ENCODE data around the gene ADAMTSL5.
"Not testable (repeated sequence)": the region's sequence is repeated elsewhere in the genome, so short reads cannot be mapped to it uniquely, and the experiment has no call there.

Gene ADAMTSL5

DNA sequence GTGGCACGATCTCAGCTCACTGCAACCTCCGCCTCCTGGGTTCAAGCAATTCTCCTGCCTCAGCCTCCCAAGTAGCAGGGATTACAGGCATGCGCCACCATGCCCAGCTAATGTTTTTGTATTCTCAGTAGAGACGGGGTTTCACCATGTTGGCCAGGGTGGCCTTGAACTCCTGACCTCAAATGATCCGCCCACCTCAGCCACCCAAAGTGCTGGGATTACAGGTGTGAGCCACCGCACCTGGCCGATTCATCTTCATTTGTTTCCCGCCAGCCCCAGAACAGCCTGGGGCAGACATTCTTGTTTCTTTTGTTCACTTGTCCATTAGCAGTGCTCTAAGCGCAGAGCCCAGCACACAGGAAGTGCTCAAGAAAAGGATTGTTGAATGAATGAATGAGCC, 35.8 kb downstream of the ADAMTSL5 start:
- DNase-seq: not testable (repeated sequence)

DNA sequence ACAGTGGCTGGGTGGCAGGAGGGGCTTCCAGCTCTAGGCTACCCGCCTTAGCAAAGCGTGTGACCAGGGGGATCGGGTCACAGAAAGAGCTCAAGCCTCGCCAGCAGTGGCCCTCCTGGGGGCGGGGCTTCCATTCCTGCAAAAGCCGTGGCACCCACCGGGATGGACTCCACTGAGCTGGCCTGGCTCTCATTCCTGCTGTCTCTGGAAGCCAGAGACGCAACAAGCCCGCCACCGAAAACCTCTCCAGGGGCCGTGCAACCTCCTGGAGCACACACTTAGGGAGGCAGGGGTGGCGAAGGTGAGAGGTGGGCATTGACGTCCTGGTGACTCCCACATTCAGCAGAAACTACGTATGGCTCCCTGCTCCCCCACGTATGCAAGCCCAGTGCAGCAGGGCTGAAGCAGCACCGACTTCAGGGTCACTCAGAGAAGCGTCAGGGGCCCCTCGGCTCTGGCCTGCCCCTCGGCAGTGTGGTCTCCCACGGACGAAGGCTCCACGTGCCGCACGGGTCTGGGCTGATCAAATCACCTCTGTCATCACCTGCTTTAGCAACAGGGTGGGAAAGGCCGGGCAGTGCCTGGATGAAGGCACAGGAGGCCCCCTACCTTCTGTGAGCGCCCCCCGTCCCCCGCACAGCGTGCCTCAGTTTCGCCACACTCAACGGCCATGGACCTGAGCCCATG, 36.9 kb downstream of the ADAMTSL5 start:
- no peak for DNase-seq

GRCh38 chr19:1474765-1475351, 38.0 kb downstream of the ADAMTSL5 start:
- DNase-seq: no peak

DNA sequence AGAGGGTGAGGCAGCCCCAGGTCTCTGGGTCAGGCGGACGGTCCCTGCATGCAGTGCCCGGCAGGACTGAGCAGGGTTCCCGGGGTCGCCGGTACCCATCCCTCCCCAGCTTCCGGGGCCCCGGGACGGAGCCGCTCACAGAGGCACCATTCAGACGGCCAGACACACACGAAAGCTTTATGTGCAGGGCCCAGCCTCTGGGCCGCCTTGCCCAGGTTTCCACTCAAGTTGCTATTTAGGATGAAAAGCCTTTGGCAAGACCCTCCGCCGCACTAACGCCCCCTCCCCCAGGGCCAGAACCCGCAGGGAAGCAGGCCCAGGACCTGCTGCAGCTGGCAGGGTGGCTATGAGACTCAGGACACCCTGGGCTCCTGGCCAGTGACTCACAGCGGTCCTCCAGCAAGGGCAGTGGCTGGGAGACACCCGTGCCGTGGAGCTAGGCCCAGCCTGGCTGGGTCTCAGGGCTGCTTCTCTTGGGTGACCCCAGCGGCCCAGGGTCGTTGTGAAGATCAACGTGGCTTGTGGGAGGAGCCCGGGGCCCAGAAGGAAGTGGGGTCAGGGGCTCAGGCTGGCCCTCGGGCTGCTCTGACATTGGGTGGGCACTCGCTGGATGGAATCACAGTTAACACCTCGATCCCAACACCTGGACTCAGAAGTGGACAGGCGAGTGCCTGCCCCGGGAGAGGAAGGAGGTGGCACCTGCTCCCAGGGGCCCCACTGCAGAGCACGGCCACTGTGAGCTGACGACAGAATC, 38.6 kb downstream of the ADAMTSL5 start:
- DNase-seq: no peak

- DNase-seq: no peak
Measured at GRCh38 chr19:1473085-1473851, 39.6 kb downstream of the ADAMTSL5 start.

DNA sequence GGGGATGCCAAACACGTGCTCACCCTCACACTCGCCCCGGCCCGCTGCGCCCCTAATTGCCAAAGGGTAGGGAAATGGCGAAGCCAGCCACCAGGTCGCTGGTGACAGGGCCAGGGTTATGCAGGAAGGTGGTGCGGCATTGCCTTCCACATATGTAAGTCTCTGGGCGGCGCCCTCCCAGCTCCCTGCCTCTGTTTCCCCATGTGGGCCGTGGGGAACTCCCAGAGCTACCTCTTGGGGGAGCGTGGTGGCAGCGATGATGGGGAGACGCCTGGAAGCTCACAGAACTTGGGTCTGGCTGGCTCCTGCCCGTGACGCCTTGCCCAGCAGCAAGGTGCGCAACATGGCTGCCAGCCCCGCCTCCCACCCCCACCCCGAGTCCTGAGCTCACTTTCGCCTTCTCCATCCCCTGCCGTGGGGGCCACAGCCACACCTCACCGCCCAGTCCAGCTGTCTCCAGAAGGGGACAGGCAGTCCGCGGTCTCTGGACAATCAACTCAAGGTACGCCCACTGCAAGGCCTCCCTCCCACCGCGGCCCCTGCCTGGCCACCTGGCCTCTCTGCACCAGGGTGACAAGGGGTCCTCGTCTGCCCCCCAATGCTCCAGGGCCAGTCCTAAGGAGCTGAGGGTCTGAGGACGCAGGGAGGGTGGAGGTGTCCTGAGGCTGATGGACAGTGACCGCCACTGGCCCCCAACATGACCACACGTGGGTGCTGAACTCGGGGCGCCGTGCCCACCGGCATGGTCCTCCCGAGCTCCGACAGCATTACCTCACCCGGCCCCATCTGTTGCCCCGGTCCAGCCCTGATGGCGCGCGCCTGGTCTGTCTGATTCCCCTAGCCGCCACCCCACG, 40.4 kb downstream of the ADAMTSL5 start:
- DNase-seq: peak in 1 of 2 experiments; percentile 36

DNA sequence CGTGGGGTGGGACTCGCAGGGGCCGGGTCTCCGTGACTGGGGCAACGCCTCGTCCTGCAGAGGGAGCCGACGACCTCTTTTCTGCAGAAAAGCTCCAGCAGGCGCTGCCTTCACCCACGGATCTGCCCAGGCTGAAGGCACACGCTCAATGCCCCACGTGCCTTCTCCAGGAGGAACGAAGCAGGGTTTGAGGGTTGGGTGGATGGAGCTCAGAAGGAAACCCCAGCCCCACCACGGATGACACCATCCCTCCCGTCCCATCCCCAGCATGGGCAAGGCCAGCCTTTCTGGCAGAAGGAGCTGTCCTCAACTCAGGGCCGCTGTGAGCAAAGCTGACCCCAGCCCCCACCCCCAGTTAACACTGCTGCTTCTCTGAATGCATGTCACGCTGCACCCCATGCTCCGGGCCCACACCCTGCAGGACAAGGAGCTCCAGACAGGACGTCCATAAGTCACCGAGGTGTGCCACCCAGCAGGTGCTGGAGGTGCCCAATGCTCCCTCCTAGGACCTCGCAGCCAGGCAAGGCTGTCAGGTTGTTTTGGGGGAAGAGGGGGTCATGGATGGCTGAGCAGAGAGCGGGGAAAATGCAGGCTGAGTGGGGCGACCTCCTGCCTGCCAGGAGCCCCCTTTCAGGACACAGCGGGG, 41.2 kb downstream of the ADAMTSL5 start:
- peak; percentile 48 to 49 for DNase-seq

GRCh38 chr19:1471010-1471514, 41.8 kb downstream of the ADAMTSL5 start:
- peak; percentile 65 to 79 for DNase-seq

DNA sequence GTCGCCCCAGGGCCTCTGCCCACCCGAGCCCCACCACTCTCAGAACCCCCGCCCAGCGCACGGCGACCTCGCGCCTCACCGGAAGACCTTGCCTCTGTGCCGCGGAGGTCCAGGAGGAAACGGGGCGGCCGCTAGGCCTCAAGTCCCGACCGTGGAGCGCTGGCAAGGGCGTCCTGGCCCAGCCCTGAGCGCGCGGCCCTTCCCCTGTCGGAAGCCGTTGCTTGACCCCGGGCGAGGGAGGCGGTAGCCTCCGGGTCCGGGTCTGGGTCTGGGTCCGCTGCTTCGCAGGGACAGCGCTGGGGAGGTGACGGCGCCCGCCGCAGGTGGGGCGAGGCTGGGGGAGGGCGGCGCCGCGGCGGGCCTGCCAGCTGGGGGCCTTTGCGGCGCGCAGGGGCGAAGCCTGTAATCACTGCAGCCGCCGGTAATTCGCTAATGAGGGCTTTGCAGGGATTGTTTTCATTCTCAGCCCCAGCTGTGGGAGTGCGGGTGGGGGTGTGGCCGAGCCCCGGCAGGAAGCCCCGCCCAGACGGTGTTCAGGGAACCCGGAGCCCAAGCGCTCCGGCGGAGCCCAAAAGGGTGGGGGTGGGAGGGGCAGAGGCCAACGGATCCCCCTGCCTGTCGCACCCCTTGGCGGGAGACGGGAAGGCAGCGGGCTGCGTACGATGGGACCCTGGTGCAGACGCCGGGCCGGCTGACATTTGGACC, 42.4 kb downstream of the ADAMTSL5 start:
- peak; percentile 65 to 79 for DNase-seq

- DNase-seq: no peak
Measured at GRCh38 chr19:1470055-1470304, 42.8 kb downstream of the ADAMTSL5 start.

DNA sequence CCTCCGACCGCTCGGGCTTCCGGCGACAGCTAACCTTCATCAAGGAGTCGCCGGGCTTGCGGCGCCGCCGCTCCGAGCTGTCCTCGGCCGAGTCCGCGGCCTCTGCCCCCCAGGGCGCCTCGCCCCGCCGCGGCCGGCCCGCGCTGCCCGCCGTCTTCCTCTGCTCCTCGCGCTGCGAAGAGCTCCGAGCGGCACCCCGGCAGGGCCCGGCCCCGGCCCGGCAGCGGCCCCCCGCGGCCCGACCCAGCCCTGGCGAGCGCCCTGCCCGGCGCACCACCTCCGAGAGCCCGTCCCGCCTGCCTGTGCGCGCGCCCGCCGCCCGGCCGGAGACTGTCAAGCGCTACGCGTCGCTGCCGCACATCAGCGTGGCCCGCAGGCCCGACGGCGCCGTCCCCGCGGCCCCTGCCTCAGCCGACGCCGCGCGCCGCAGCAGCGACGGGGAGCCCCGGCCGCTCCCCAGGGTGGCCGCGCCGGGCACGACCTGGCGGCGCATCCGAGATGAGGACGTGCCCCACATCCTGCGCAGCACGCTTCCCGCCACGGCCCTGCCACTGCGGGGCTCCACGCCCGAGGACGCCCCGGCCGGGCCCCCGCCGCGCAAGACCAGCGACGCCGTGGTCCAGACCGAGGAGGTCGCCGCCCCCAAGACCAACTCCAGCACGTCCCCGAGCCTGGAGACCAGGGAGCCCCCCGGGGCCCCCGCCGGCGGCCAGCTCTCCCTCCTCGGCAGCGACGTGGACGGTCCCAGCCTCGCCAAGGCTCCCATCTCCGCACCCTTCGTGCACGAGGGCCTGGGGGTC, 43.4 kb downstream of the ADAMTSL5 start:
- no peak for DNase-seq

DNA sequence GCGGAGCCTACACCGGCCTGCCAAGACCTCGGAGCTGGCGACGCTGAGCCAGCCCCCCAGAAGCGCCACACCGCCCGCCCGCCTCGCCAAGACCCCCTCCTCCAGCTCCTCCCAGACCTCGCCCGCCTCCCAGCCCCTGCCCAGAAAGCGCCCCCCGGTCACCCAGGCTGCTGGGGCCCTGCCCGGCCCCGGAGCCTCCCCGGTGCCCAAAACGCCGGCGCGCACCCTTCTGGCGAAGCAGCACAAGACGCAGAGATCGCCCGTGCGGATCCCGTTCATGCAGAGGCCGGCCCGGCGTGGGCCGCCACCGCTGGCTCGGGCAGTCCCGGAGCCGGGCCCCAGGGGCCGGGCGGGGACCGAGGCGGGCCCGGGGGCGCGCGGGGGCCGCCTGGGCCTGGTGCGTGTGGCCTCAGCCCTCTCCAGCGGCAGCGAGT, 44.0 kb downstream of the ADAMTSL5 start:
- DNase-seq: no peak

- DNase-seq: no peak
Measured at GRCh38 chr19:1468274-1468820, 44.5 kb downstream of the ADAMTSL5 start.

- DNase-seq: no peak
Measured at GRCh38 chr19:1467490-1468273, 45.1 kb downstream of the ADAMTSL5 start.

DNA sequence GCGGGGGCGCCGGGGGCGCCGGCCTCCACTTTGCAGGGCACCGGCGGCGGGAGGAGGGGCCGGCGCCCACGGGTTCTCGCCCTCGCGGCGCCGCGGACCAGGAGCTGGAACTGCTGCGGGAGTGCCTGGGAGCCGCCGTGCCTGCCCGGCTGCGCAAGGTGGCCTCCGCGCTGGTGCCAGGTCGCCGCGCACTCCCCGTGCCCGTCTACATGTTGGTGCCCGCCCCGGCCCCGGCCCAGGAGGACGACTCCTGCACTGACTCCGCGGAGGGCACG, 45.7 kb downstream of the ADAMTSL5 start:
- no peak for DNase-seq

- DNase-seq: no peak
Measured at GRCh38 chr19:1466461-1467214, 46.2 kb downstream of the ADAMTSL5 start.

GRCh38 chr19:1466018-1466460, 46.8 kb downstream of the ADAMTSL5 start:
- no peak for DNase-seq

DNA sequence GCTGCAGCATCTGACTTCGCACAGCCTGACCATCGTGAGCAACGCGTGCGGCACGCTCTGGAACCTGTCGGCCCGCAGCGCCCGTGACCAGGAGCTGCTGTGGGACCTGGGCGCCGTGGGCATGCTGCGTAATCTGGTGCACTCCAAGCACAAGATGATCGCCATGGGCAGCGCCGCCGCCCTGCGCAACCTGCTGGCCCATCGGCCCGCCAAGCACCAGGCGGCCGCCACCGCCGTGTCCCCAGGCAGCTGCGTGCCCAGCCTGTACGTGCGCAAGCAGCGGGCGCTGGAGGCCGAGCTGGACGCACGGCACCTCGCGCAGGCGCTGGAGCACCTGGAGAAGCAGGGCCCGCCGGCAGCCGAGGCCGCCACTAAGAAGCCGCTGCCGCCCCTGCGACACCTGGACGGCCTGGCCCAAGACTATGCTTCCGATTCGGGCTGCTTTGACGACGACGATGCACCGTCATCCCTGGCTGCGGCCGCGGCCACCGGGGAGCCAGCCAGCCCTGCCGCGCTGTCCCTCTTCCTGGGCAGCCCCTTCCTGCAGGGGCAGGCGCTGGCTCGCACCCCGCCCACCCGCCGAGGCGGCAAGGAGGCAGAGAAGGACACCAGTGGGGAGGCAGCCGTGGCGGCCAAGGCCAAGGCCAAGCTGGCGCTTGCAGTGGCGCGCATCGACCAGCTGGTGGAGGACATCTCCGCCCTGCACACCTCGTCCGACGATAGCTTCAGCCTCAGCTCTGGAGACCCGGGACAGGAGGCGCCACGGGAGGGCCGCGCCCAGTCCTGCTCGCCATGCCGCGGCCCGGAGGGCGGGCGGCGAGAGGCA, 47.4 kb downstream of the ADAMTSL5 start:
- no peak for DNase-seq

Data from NCI-H1930 (cell line).